ENCODE measurements around the gene ANTXRL.

DNA sequence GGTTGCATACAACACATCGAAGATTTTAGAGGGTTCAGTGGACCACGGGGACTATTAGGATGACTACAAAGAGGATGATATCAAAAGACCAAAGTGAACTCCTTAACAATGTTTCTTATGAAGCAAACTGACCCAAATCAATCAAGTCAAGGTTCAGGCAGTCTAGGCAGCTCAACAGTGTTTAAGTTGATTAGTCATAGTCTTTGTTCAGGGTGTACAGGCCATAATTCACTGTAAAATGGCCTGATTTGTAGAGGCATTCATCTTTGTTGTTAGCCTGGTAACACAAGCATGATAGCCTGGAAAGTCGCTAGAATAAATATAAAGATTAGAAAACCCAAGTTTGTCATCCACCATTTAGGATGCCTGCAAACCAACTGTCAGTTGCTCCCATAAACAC, 32.6 kb downstream of the ANTXRL start:
- TF ChIP-seq, protein P1, sequence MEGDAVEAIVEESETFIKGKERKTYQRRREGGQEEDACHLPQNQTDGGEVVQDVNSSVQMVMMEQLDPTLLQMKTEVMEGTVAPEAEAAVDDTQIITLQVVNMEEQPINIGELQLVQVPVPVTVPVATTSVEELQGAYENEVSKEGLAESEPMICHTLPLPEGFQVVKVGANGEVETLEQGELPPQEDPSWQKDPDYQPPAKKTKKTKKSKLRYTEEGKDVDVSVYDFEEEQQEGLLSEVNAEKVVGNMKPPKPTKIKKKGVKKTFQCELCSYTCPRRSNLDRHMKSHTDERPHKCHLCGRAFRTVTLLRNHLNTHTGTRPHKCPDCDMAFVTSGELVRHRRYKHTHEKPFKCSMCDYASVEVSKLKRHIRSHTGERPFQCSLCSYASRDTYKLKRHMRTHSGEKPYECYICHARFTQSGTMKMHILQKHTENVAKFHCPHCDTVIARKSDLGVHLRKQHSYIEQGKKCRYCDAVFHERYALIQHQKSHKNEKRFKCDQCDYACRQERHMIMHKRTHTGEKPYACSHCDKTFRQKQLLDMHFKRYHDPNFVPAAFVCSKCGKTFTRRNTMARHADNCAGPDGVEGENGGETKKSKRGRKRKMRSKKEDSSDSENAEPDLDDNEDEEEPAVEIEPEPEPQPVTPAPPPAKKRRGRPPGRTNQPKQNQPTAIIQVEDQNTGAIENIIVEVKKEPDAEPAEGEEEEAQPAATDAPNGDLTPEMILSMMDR (IDR thresholded peaks at IDR 0.05; ENCODE audit: borderline replicate concordance, extremely low read depth, low read length, poor library complexity, severe bottlenecking), result no peak
- TF ChIP-seq EZH2 (IDR thresholded peaks at IDR 0.05; ENCODE audit: borderline replicate concordance, low read depth, low read length, severe bottlenecking), result no peak
